GM21390 (cell line): ENCODE measurements around the gene SLC12A7.
"Not testable (repeated sequence)": the region's sequence is repeated elsewhere in the genome, so short reads cannot be mapped to it uniquely, and the experiment has no call there.

Source experiments
- ATAC-seq: cut with Tn5 transposase; IDR thresholded peaks from one replicate; pipeline ENCODE4 v1.9.1; 2021; ENCODE audit not compliant: unreplicated experiment

SLC12A7 gene

GRCh38 chr5:1065891-1066650 is 45.8 kb downstream of the SLC12A7 start:
- no peak for ATAC-seq

- ATAC-seq: no peak
Measured at GRCh38 chr5:1065143-1065750, 46.6 kb downstream of the SLC12A7 start.

GRCh38 chr5:1064383-1065142 is 47.3 kb downstream of the SLC12A7 start:
- ATAC-seq: no peak

- ATAC-seq: no peak
Measured at GRCh38 chr5:1063661-1064382, 48.0 kb downstream of the SLC12A7 start.

- no peak for ATAC-seq
Measured at GRCh38 chr5:1062761-1063568, 48.9 kb downstream of the SLC12A7 start.

- no peak for ATAC-seq
Measured at GRCh38 chr5:1061916-1062315, 49.9 kb downstream of the SLC12A7 start.

GRCh38 chr5:1061292-1061691 is 50.6 kb downstream of the SLC12A7 start:
- ATAC-seq: not testable (repeated sequence)

- ATAC-seq: no peak
Measured at GRCh38 chr5:1060535-1060981, 51.3 kb downstream of the SLC12A7 start.

GRCh38 chr5:1059884-1060263 is 52.0 kb downstream of the SLC12A7 start:
- no peak for ATAC-seq

GRCh38 chr5:1058988-1059883 is 52.6 kb downstream of the SLC12A7 start:
- ATAC-seq: no peak

GRCh38 chr5:1058083-1058945 is 53.5 kb downstream of the SLC12A7 start:
- no peak for ATAC-seq

- ATAC-seq: no peak
Measured at GRCh38 chr5:1057485-1058082, 54.3 kb downstream of the SLC12A7 start.

GRCh38 chr5:1056611-1057484 is 55.0 kb downstream of the SLC12A7 start:
- no peak for ATAC-seq

- ATAC-seq: no peak
Measured at GRCh38 chr5:1055896-1056610, 55.8 kb downstream of the SLC12A7 start.

- no peak for ATAC-seq
Measured at GRCh38 chr5:1054799-1055775, 56.8 kb downstream of the SLC12A7 start.
